PC-9 (cell line): Measurements from ENCODE around the gene SUGP1. TPM values are rescaled to one million over a fixed set of nuclear protein-coding genes. Genes with fewer than 3 reads are reported as not detected.

ENCODE experiments used
- BruUV-seq: library from RNA; stranded (reverse); fragments of 400-500 nt; replicated peaks from 2 replicates; lab custom pipeline; 2021; lab: Mats Ljungman, UMichigan
- CTCF ChIA-PET: fragments of 300-600 bp; sonication (Branson Sonifier 250); formaldehyde crosslinking; loops from one replicate; lab custom pipeline; 2022; ENCODE audit warnings: antibody characterized with exemption; lab: Charles Lee
- POLR2A ChIA-PET: fragments of 300-600 bp; sonication (Branson Sonifier 250); formaldehyde crosslinking; loops from one replicate; lab custom pipeline; 2022; ENCODE audit warnings: antibody characterized with exemption; ENCODE audit not compliant: unreplicated experiment; lab: Charles Lee
- DNase-seq, 2 experiments: peaks; one replicate each; pipeline versions ENCODE4 v3.0.0 to v3.0.0-alpha.2; 2015 to 2022; ENCODE audit warnings: mixed read lengths in 1 of 2
- H2AFZ ChIP-seq: fragments of 200-600 bp; sonication (generic); 2 replicates; pipeline ENCODE4 v1.8.1; 2017; ENCODE audit warnings: antibody characterized with exemption
- H3F3A ChIP-seq: fragments of 200-600 bp; sonication (generic); 2 replicates; pipeline ENCODE4 v1.8.1; 2017; ENCODE audit warnings: antibody characterized with exemption, mild to moderate bottlenecking, low read depth; ENCODE audit not compliant: insufficient read depth
- H3K27ac ChIP-seq: fragments of 200-600 bp; sonication (generic); 2 replicates; pipeline ENCODE4 v1.6.1; 2016; ENCODE audit warnings: mixed run types
- H3K27me3 ChIP-seq: fragments of 200-600 bp; sonication (generic); 2 replicates; pipeline ENCODE4 v1.6.1; 2016; ENCODE audit warnings: low read depth, mixed run types; ENCODE audit not compliant: insufficient read depth
- H3K36me3 ChIP-seq: fragments of 200-600 bp; sonication (generic); 2 replicates; pipeline ENCODE4 v1.6.1; 2016; ENCODE audit warnings: low read depth, mixed run types
- H3K4me1 ChIP-seq: fragments of 200-600 bp; sonication (generic); replicated peaks from 2 replicates; pipeline ENCODE4 v1.6.1; 2016; ENCODE audit warnings: mixed run types; ENCODE audit not compliant: insufficient read depth
- H3K4me2 ChIP-seq: fragments of 200-600 bp; sonication (generic); 2 replicates; pipeline ENCODE4 v1.6.1; 2017; ENCODE audit warnings: mixed run types
- H3K4me3 ChIP-seq: fragments of 200-600 bp; sonication (generic); 2 replicates; pipeline ENCODE4 v1.6.1; 2016; ENCODE audit warnings: mixed run types
- H3K79me2 ChIP-seq: fragments of 200-600 bp; sonication (generic); 2 replicates; pipeline ENCODE4 v1.6.1; 2017; ENCODE audit warnings: low read depth, mixed run types
- H3K9me2 ChIP-seq: fragments of 200-600 bp; sonication (generic); 2 replicates; pipeline ENCODE4 v1.8.1; 2017; ENCODE audit warnings: mild to moderate bottlenecking; ENCODE audit not compliant: insufficient read depth
- H3K9me3 ChIP-seq: fragments of 200-600 bp; sonication (generic); 2 replicates; pipeline ENCODE4 v1.8.1; 2016; ENCODE audit warnings: low read depth; ENCODE audit not compliant: insufficient read depth
- H4K20me1 ChIP-seq: fragments of 200-600 bp; sonication (generic); 2 replicates; pipeline ENCODE4 v1.8.1; 2017; ENCODE audit not compliant: insufficient read depth
- EZH2 ChIP-seq: fragments of 200-600 bp; sonication (generic); IDR thresholded peaks from 2 replicates; pipeline ENCODE4 v1.8.0; 2017; ENCODE audit warnings: antibody characterized with exemption, low read depth
- intact Hi-C: fragments of 100-400 bp; cut with micrococcal nuclease; formaldehyde crosslinking; loops from one replicate; pipeline ENCODE4 v1.10.0; 2022; ENCODE audit not compliant: unreplicated experiment
- total RNA-seq: library from RNA; stranded (reverse); gene quantifications from 2 replicates; pipeline ENCODE4 v1.2.3, GENCODE V29; 2021
- TF ChIP-seq, protein P1 (sequence below): fragments of 200-600 bp; sonication (generic); conservative IDR thresholded peaks from 2 replicates; pipeline ENCODE4 v1.6.1; 2017; ENCODE audit warnings: mixed run types, antibody characterized with exemption, mild to moderate bottlenecking, moderate library complexity

Gene SUGP1
- total RNA-seq, 1 experiment from 2014 or later = 56.7 TPM

DNA sequence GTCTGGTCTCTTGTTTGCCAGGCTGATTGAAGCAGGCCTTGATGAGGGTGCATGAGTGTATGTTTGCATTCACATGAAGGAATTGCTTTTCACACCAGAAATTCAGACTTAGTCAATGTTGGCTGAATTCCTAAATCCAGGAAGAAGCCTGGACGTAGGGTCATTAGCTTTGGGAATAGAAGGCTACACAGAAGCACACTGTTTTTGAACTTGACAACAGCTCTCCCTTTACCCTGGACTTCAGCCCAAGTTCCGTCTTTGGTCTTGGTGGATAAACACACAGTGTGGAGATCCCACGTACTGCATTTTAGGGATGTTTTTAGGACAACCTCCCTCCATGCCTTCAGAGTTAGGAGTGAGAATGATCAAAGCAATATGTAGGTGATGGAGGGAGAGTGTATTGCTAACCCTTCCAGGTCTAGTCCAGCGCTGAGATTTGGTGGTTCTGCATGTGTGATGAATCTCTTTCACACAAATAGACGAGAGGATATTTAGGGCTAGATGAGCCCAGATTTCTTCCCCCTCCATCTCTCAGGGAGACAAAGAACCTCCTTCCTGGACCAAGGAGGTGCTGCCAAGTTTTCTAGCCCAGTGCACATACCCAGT, 70.0 kb downstream of the SUGP1 start:
- H3K27ac ChIP-seq = no peak overlapping the region
- H3K9me2 ChIP-seq = no peaks in the 10 kb centered on the region
- no peak overlapping the region for H3K4me3 ChIP-seq
- intact Hi-C loops = no loop called here
- H3K36me3 ChIP-seq = no peaks in the 10 kb centered on the region
- H3K4me1 ChIP-seq = no peaks in the 10 kb centered on the region
- H3K9me3 ChIP-seq = no peaks in the 10 kb centered on the region
- ChIA-PET CTCF (no interaction called here), POLR2A (interaction anchor here (0.7 kb wide), 1 partner anchor 68 kb away, joined by 4 read pairs; no protein-coding TSS in a partner anchor)
- no peak for TF ChIP-seq EZH2
- TF ChIP-seq, protein P1, sequence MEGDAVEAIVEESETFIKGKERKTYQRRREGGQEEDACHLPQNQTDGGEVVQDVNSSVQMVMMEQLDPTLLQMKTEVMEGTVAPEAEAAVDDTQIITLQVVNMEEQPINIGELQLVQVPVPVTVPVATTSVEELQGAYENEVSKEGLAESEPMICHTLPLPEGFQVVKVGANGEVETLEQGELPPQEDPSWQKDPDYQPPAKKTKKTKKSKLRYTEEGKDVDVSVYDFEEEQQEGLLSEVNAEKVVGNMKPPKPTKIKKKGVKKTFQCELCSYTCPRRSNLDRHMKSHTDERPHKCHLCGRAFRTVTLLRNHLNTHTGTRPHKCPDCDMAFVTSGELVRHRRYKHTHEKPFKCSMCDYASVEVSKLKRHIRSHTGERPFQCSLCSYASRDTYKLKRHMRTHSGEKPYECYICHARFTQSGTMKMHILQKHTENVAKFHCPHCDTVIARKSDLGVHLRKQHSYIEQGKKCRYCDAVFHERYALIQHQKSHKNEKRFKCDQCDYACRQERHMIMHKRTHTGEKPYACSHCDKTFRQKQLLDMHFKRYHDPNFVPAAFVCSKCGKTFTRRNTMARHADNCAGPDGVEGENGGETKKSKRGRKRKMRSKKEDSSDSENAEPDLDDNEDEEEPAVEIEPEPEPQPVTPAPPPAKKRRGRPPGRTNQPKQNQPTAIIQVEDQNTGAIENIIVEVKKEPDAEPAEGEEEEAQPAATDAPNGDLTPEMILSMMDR = no peak
- H3F3A ChIP-seq = no peaks in the 10 kb centered on the region
- peaks cover 94% of the 10 kb centered on the region for H3K27me3 ChIP-seq
- H3K4me2 ChIP-seq = no peak overlapping the region
- no peak for DNase-seq
- no peaks in the 10 kb centered on the region for H3K79me2 ChIP-seq
- H4K20me1 ChIP-seq = no peaks in the 10 kb centered on the region
- BruUV-seq = no TSS peak
- no peak overlapping the region for H2AFZ ChIP-seq

DNA sequence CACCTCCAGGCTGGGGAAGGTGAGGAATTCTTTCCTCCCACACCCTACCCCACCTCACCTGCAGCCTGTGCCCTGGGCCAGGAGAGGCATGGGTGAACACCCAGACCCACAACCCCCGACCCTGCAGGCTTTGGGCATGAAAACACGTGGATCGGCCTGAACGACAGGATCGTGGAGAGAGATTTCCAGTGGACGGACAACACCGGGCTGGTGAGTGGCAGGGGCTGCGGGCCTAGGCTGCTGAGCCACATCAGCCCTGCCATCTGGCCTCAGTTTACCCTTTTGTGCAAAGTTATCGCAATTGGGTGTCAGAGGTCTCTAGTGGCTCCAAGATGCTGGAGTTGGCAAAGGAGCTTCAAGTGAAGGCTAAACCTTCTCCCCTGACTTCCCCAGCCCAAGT, 79.8 kb downstream of the SUGP1 start:
- Histone ChIP-seq H3K27ac (no peak overlapping the region), H3K9me3 (no peaks in the 10 kb centered on the region), H2AFZ (no peak overlapping the region), H4K20me1 (no peaks in the 10 kb centered on the region), H3K79me2 (no peaks in the 10 kb centered on the region), H3F3A (no peaks in the 10 kb centered on the region), H3K4me1 (no peaks in the 10 kb centered on the region), H3K4me3 (no peak overlapping the region), H3K36me3 (no peaks in the 10 kb centered on the region), H3K27me3 (peaks cover 38% of the 10 kb centered on the region), H3K4me2 (no peak overlapping the region), H3K9me2 (no peaks in the 10 kb centered on the region)
- ChIA-PET POLR2A (no interaction called here), CTCF (no interaction called here)
- intact Hi-C loops = no loop called here
- TF ChIP-seq EZH2 = no peak
- TF ChIP-seq, protein P1 = no peak
- no peak for DNase-seq
- BruUV-seq = no TSS peak

DNA sequence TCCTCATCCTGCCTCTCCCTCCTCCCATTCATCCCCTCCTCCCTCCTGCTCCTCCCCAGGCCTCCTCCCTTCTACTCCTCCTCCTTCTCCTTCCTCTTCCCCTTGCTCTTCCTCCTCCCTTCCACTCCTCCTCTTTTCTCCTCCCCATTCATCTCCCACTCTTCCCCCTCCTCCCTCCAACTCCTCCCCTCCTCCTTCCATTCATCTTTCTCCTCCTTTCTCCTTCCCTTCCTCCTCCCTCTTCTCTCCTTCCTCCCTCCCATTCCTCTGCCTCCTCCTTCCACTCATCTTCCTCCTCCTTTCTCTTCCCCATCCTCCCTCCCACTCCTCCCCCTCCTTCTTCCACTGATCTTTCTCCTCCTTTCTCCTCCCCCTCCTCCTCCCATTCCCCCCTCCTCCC, 80.6 kb downstream of the SUGP1 start:
- H3K79me2 ChIP-seq = no peaks in the 10 kb centered on the region
- no peak overlapping the region for H2AFZ ChIP-seq
- H3F3A ChIP-seq = no peaks in the 10 kb centered on the region
- POLR2A ChIA-PET = no interaction called here
- no peaks in the 10 kb centered on the region for H4K20me1 ChIP-seq
- H3K9me2 ChIP-seq = no peaks in the 10 kb centered on the region
- DNase-seq = no peak
- TF ChIP-seq EZH2 = no peak
- TF ChIP-seq, protein P1 = no peak
- peaks cover 4% of the 10 kb centered on the region; the same call in 1 of the 2 replicates for H3K9me3 ChIP-seq
- CTCF ChIA-PET = no interaction called here
- H3K4me2 ChIP-seq = no peak overlapping the region
- no peak overlapping the region for H3K27ac ChIP-seq
- H3K36me3 ChIP-seq = no peaks in the 10 kb centered on the region
- BruUV-seq = no TSS peak
- H3K27me3 ChIP-seq = peaks cover 30% of the 10 kb centered on the region
- H3K4me1 ChIP-seq = no peaks in the 10 kb centered on the region
- H3K4me3 ChIP-seq = no peak overlapping the region
- intact Hi-C loops = no loop called here
